Smooth muscle cell (in vitro differentiated cells): ENCODE results near the gene FAM25A. TPM values are rescaled to one million over a fixed set of nuclear protein-coding genes. Genes with fewer than 3 reads are reported as not detected.
"Not testable (repeated sequence)": the region's sequence is repeated elsewhere in the genome, so short reads cannot be mapped to it uniquely, and the experiment has no call there.

Source experiments
- DNase-seq: peaks from one replicate; lab custom pipeline; 2025; ENCODE audit not compliant: unreplicated experiment; lab: John Stamatoyannopoulos, UW
- H2AFZ ChIP-seq: fragments of 200-600 bp; sonication (generic); 2 replicates; pipeline ENCODE4 v1.6.0; 2016; ENCODE audit warnings: antibody characterized with exemption, low read depth, mild to moderate bottlenecking
- H3F3A ChIP-seq: fragments of 200-600 bp; sonication (generic); 2 replicates; pipeline ENCODE4 v1.6.0; 2017; ENCODE audit warnings: antibody characterized with exemption, low read depth
- H3K27ac ChIP-seq: fragments of 200-600 bp; sonication (generic); 2 replicates; pipeline ENCODE4 v1.5.1; 2016; ENCODE audit warnings: low read depth, mild to moderate bottlenecking
- H3K27me3 ChIP-seq: fragments of 200-600 bp; sonication (generic); 2 replicates; pipeline ENCODE4 v1.6.1; 2016; ENCODE audit warnings: low read depth, mild to moderate bottlenecking
- H3K36me3 ChIP-seq: fragments of 200-600 bp; sonication (generic); 2 replicates; pipeline ENCODE4 v1.5.1; 2016; ENCODE audit warnings: low read depth
- H3K4me1 ChIP-seq: fragments of 200-600 bp; sonication (generic); 2 replicates; pipeline ENCODE4 v1.5.1; 2016; ENCODE audit warnings: low read depth
- H3K4me2 ChIP-seq: fragments of 200-600 bp; sonication (generic); 2 replicates; pipeline ENCODE4 v1.6.0; 2016; ENCODE audit warnings: mild to moderate bottlenecking
- H3K4me3 ChIP-seq: fragments of 200-600 bp; sonication (generic); 2 replicates; pipeline ENCODE4 v1.5.1; 2016; ENCODE audit warnings: mild to moderate bottlenecking
- H3K79me2 ChIP-seq: fragments of 200-600 bp; sonication (generic); 2 replicates; pipeline ENCODE4 v1.6.0; 2016; ENCODE audit warnings: low read depth, mild to moderate bottlenecking
- H3K9ac ChIP-seq: fragments of 200-600 bp; sonication (generic); 2 replicates; pipeline ENCODE4 v1.6.0; 2016; ENCODE audit warnings: low read depth
- H3K9me3 ChIP-seq: fragments of 200-600 bp; sonication (generic); replicated peaks from 2 replicates; pipeline ENCODE4 v1.5.1; 2016; ENCODE audit warnings: low read depth
- H4K20me1 ChIP-seq: fragments of 200-600 bp; sonication (generic); 2 replicates; pipeline ENCODE4 v1.6.0; 2016; ENCODE audit warnings: low read depth
- WGBS: methylation state at CpG from one replicate; pipeline ENCODE4 v1.1.7; 2016; ENCODE audit warnings: low lambda C conversion rate; 5-methylcytosine and 5-hydroxymethylcytosine counted together
- polyA plus RNA-seq: library from polyadenylated mRNA; unstranded; fragments of >200 nt; fragmentation: Nextera tagmentation; extraction: Ambion mirVana; gene quantifications from 2 replicates; pipeline ENCODE4 v1.2.1, GENCODE V29; 2016
- total RNA-seq: library from RNA; depleted of rRNA; stranded (reverse); fragments of >200 nt; gene quantifications from 2 replicates; pipeline ENCODE4 v1.2.3, GENCODE V29; 2014
- TF ChIP-seq, protein P1 (sequence below): fragments of 200-600 bp; sonication (generic); IDR thresholded peaks from 2 replicates; pipeline ENCODE4 v1.5.1; 2017; ENCODE audit warnings: borderline replicate concordance, mild to moderate bottlenecking, antibody characterized with exemption; ENCODE audit not compliant: insufficient read depth, poor library complexity, severe bottlenecking

Gene FAM25A
- total and polyA plus RNA-seq, 2 experiments from 2014 or later: 7.0 TPM; not detected in 1

DNA sequence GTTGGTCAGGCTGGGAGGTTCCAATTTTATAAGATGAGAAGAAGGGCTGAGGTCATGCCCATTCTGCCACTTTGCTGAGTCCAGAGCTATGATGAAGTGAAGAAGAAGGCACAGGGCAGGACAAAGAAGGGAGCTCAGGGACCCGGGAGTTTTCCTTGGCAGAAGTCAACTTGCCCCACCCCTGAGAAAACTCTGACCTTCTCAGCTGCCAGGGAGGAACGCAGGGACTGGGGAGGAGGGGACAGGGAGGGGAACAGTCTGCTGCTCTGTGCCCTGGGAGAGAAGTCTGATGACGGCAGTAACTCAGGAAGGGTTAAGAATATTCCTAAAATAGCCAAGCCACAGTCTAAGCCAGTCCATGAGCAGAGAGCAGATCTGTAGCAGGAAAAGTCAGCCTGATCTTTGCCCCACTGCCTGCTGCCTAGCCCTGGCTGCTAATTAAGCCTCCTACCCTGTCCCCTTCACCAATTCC, 40.1 kb upstream of the FAM25A start:
- Histone ChIP-seq H4K20me1 (no peaks in the 10 kb centered on the region), H3K36me3 (no peaks in the 10 kb centered on the region), H3K4me3 (no peak overlapping the region), H3K4me1 (peaks cover 4% of the 10 kb centered on the region), H3K9ac (no peak overlapping the region), H3K27me3 (no peaks in the 10 kb centered on the region), H3K9me3 (no peaks in the 10 kb centered on the region), H3K27ac (peak overlapping the region; percentile 31), H3K79me2 (no peaks in the 10 kb centered on the region), H3K4me2 (peak overlapping the region; percentile 67), H3F3A (peaks cover 13% of the 10 kb centered on the region), H2AFZ (peak overlapping the region; percentile 37)
- TF ChIP-seq, protein P1, sequence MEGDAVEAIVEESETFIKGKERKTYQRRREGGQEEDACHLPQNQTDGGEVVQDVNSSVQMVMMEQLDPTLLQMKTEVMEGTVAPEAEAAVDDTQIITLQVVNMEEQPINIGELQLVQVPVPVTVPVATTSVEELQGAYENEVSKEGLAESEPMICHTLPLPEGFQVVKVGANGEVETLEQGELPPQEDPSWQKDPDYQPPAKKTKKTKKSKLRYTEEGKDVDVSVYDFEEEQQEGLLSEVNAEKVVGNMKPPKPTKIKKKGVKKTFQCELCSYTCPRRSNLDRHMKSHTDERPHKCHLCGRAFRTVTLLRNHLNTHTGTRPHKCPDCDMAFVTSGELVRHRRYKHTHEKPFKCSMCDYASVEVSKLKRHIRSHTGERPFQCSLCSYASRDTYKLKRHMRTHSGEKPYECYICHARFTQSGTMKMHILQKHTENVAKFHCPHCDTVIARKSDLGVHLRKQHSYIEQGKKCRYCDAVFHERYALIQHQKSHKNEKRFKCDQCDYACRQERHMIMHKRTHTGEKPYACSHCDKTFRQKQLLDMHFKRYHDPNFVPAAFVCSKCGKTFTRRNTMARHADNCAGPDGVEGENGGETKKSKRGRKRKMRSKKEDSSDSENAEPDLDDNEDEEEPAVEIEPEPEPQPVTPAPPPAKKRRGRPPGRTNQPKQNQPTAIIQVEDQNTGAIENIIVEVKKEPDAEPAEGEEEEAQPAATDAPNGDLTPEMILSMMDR: no peak
- 54% methylated on average over 3 of the region's 3 CpGs for WGBS
- no peak for DNase-seq

DNA sequence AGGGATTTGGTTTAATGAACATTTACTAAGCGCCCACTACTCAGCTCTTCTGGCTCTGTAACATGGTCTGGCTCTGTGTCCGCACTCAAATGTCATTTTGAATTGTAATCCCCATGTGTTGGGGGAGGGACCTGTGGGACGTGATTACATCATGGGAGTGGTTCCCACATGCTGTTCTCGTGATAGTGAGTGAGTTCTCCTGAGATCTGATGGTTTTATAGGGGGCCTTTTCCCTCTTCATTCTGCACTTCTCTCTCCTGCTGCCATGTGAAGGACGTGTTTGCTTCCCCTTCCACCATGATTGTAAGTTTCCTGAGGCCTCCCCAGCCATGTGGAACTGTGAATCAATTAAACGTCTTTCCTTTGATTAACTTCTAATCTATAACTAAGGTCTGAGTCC, 39.1 kb upstream of the FAM25A start:
- H3K27me3 ChIP-seq, DNase-seq, H3K4me2 ChIP-seq, H4K20me1 ChIP-seq, H3K9ac ChIP-seq, H3K4me3 ChIP-seq, H3K4me1 ChIP-seq, H3K9me3 ChIP-seq, H2AFZ ChIP-seq, H3K79me2 ChIP-seq, H3K27ac ChIP-seq, H3K36me3 ChIP-seq: not testable (repeated sequence)
- peaks cover 13% of the 10 kb centered on the region for H3F3A ChIP-seq
- WGBS: 78% methylated on average over 6 of the region's 6 CpGs

DNA sequence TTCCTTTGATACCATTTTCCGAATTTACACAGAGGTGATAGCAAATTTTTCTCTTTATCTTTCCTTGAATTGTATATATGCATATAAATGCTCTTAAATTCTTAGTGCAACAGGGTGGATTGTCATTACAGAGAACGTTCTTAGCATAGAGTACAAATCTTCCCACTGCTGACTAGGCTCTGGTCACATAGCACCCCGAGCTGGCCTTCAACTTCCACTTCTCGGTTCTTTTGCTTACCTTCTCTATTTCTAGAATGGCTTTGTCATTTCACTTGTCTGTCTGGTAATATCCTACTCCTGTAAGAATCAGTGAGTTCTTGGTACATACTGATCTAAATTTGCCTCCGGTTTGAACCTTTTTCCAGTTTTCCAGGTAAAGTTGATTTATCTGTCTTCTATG, 38.4 kb upstream of the FAM25A start:
- H3F3A ChIP-seq: peaks cover 13% of the 10 kb centered on the region
- no peaks in the 10 kb centered on the region for H3K9me3 ChIP-seq
- no peak overlapping the region for H2AFZ ChIP-seq
- no peaks in the 10 kb centered on the region for H3K79me2 ChIP-seq
- no peak overlapping the region for H3K9ac ChIP-seq
- 94% methylated on average over 5 of the region's 5 CpGs for WGBS
- TF ChIP-seq, protein P1: no peak
- no peak overlapping the region for H3K4me2 ChIP-seq
- H3K4me3 ChIP-seq: no peak overlapping the region
- H3K36me3 ChIP-seq: no peaks in the 10 kb centered on the region
- H4K20me1 ChIP-seq: no peaks in the 10 kb centered on the region
- H3K27ac ChIP-seq: no peak overlapping the region
- peaks cover 4% of the 10 kb centered on the region for H3K4me1 ChIP-seq
- no peak for DNase-seq
- no peaks in the 10 kb centered on the region for H3K27me3 ChIP-seq

DNA sequence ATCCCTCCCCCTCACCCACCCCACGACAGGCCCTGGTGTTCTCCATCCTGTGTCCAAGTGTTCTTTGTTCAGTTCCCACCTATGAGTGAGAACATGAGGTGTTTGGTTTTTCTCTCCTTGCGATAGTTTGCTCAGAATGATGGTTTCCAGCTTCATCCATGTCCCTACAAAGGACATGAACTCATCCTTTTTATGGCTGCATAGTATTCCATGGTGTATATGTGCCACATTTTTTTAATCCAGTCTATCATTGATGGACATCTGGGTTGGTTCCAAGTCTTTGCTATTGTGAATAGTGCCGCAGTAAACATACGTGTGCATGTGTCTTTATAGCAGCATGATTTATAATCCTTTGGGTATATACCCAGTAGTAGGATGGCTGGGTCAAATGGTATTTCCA, 35.6 kb upstream of the FAM25A start:
- H3K36me3 ChIP-seq, H3K79me2 ChIP-seq, H3K4me2 ChIP-seq, H4K20me1 ChIP-seq, H3K9ac ChIP-seq, H3K27me3 ChIP-seq, H3F3A ChIP-seq, H3K4me3 ChIP-seq, H3K9me3 ChIP-seq, H3K27ac ChIP-seq, H2AFZ ChIP-seq, DNase-seq, H3K4me1 ChIP-seq: not testable (repeated sequence)
- 92% methylated on average over 4 of the region's 4 CpGs for WGBS

DNA sequence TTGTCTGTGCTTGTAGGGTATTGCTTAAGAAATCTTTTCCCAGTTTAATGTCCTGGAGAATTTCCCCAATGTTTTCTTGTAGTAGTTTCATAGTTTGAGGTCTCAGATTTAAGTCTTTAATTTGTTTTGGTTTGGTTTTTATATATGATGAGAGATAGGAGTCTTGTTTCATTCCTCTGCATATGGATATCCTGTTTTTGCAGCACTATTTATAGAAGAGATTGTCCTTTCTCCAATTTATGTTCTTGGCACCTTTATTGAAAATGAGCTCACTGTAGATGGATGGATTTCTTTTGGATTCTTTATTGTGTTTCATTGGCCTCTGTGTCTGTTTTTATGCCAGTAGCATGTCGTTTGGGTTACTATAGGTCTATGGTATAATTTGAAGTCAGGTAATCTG, 31.6 kb upstream of the FAM25A start:
- H3K27me3 ChIP-seq: no peaks in the 10 kb centered on the region
- H3K36me3 ChIP-seq: no peaks in the 10 kb centered on the region
- no peak for DNase-seq
- H3K9me3 ChIP-seq: no peaks in the 10 kb centered on the region
- no peak overlapping the region for H3K27ac ChIP-seq
- no peaks in the 10 kb centered on the region for H3F3A ChIP-seq
- no peaks in the 10 kb centered on the region for H3K79me2 ChIP-seq
- H3K9ac ChIP-seq: no peak overlapping the region
- no peaks in the 10 kb centered on the region for H3K4me1 ChIP-seq
- TF ChIP-seq, protein P1: no peak
- no peak overlapping the region for H2AFZ ChIP-seq
- no peak overlapping the region for H3K4me3 ChIP-seq
- H3K4me2 ChIP-seq: no peak overlapping the region
- whole genome bisulfite sequencing: 69% methylated on average over 1 of the region's 1 CpG
- no peaks in the 10 kb centered on the region for H4K20me1 ChIP-seq

DNA sequence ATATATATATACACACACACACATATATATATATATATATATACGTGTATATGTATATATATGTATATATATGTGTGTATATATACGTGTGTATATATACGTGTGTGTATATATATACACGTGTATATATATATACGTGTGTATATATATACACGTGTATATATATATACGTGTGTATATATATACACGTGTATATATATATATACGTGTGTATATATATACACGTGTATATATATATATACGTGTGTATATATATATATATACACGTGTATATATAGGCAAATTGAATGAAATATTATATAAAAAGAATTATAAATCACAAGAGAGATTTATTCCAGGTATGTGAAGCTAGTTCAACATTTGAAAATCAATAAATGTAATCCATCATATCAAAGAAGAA, 28.7 kb upstream of the FAM25A start:
- not testable (repeated sequence) for H3K4me2 ChIP-seq, H3K4me1 ChIP-seq, H3K36me3 ChIP-seq, H3K27ac ChIP-seq, DNase-seq, H3K79me2 ChIP-seq, H4K20me1 ChIP-seq, H3K9ac ChIP-seq, H2AFZ ChIP-seq, H3F3A ChIP-seq, H3K27me3 ChIP-seq, H3K9me3 ChIP-seq, H3K4me3 ChIP-seq
- WGBS: 45% methylated on average over 3 of the region's 12 CpGs
